AG09309 (cell line): Measurements from ENCODE around the gene FAM237A.

Source experiments
- DNase-seq: peaks from one replicate; pipeline ENCODE4 v3.0.0-alpha.2; 2010; ENCODE audit warnings: low read depth
- H3K4me3 ChIP-seq: 2 replicates; pipeline ENCODE4 v1.5.1; 2011; ENCODE audit warnings: mild to moderate bottlenecking, low read depth, low read length, moderate library complexity; ENCODE audit not compliant: control insufficient read depth
- CTCF ChIP-seq: IDR thresholded peaks from 2 replicates; pipeline ENCODE4 v1.5.1; 2011; ENCODE audit warnings: mild to moderate bottlenecking, low read depth, low read length, inconsistent platforms; ENCODE audit not compliant: insufficient read depth, control insufficient read depth; ENCODE audit errors: missing control alignments

FAM237A gene

GRCh38 chr2:206614811-206615210 lies 27.5 kb upstream of the FAM237A start:
- DNase-seq = no peak
- no peak for TF ChIP-seq CTCF
- no peak overlapping the region for H3K4me3 ChIP-seq

GRCh38 chr2:206615417-206616089 lies 26.7 kb upstream of the FAM237A start:
- no peak overlapping the region for H3K4me3 ChIP-seq
- no peak for DNase-seq
- no peak for TF ChIP-seq CTCF

GRCh38 chr2:206616151-206616550 lies 26.1 kb upstream of the FAM237A start:
- no peak for TF ChIP-seq CTCF
- no peak overlapping the region for H3K4me3 ChIP-seq
- DNase-seq = no peak

GRCh38 chr2:206619011-206619410 lies 23.3 kb upstream of the FAM237A start:
- H3K4me3 ChIP-seq = no peak overlapping the region
- TF ChIP-seq CTCF = no peak
- DNase-seq = no peak

- no peak for TF ChIP-seq CTCF
- no peak for DNase-seq
- no peak overlapping the region for H3K4me3 ChIP-seq
Measured at GRCh38 chr2:206626108-206626507, 16.2 kb upstream of the FAM237A start.

- no peak overlapping the region for H3K4me3 ChIP-seq
Measured at GRCh38 chr2:206627632-206628031, 14.7 kb upstream of the FAM237A start.

More at GRCh38 chr2:206627632-206628031, 14.7 kb upstream of the FAM237A start:
- no peak for TF ChIP-seq CTCF
- DNase-seq = no peak
